Measurements from ENCODE around the gene NUBPL.
"Not testable (repeated sequence)": the region's sequence is repeated elsewhere in the genome, so short reads cannot be mapped to it uniquely, and the experiment has no call there.

NUBPL gene

GRCh38 chr14:31660728-31661127 is 99.5 kb downstream of the NUBPL start:
- no peak for DNase-seq (ENCODE audit: extremely low read depth in 1 of 2, low read depth in 1 of 2)

DNA sequence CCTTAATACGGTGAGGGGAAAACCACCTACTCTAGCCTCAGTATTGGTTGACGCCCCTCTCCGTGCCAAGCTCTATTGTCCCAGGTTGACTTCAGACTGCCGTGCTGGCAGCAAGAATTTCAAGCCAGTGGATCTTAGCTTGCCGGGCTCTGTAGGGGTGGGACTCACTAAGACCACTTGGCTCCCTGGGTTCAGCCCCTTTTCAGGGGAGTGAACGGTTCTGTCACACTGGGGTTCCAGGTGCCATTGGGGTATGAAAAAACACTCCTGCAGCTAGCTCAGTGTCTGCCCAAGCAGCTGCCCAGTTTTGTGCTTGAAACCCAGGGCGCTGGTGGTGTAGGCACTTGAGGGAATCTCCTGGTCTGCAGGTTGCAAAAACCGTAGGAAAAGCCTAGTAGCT is 107.1 kb downstream of the NUBPL start:
- DNase-seq (ENCODE audit: extremely low read depth in 1 of 2, low read depth in 1 of 2): no peak

GRCh38 chr14:31672709-31673108 is 111.5 kb downstream of the NUBPL start:
- DNase-seq (ENCODE audit: extremely low read depth in 1 of 2, low read depth in 1 of 2): no peak

- no peak for DNase-seq (ENCODE audit: extremely low read depth in 1 of 2, low read depth in 1 of 2)
These were observed 115.8 kb downstream of the NUBPL start for GRCh38 chr14:31677052-31677451.

GRCh38 chr14:31677630-31678029 is 116.4 kb downstream of the NUBPL start:
- no peak for DNase-seq (ENCODE audit: extremely low read depth in 1 of 2, low read depth in 1 of 2)

- DNase-seq (ENCODE audit: extremely low read depth in 1 of 2, low read depth in 1 of 2): no peak
These were observed 117.4 kb downstream of the NUBPL start for GRCh38 chr14:31678421-31679249.

DNA sequence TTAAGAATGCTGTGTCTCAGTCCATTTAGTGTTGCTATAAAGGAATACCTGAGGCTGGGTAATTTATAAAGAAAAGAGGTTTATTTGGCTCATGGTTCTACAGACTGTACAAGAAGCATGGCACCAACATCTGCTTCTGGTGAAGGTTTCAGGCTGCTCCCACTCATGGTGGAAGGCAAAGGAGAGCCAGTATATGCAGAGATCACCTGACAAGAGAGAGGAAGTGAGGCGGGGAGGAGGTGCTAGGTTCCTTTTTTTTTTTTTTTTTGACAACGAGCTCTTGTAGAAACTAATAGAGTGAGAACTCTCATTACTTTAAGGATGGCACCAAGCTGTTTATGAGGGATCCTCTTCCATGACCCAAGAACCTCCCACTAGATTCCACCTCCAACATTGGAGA is 121.6 kb downstream of the NUBPL start:
- DNase-seq (ENCODE audit: extremely low read depth in 1 of 2, low read depth in 1 of 2): no peak

GRCh38 chr14:31687726-31688125 is 126.5 kb downstream of the NUBPL start:
- no peak for DNase-seq (ENCODE audit: extremely low read depth in 1 of 2, low read depth in 1 of 2)

DNA sequence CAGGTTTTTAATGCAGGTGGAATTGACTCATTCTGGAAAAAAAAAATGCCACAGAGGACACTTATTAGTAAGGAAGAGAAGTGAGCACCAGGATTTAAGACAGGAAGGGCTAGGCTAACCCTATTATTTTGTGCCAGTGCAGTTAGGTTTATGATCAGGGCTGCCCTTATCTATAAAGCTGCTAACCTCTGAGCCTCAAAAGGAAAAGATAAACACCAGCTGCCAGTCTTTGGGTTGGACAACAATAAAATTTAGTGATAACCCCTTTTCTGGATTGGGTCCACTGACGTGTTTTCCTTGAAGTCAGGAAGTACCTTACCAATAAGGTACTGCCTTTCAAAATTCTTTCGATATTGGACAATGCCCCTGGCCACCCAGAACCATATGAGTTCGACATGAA is 128.9 kb downstream of the NUBPL start:
- DNase-seq (ENCODE audit: extremely low read depth in 1 of 2, low read depth in 1 of 2): no peak

- no peak for DNase-seq (ENCODE audit: extremely low read depth in 1 of 2, low read depth in 1 of 2)
These were observed 131.2 kb downstream of the NUBPL start for GRCh38 chr14:31692376-31692781.

GRCh38 chr14:31696378-31696777 is 135.2 kb downstream of the NUBPL start:
- DNase-seq (ENCODE audit: extremely low read depth in 1 of 2, low read depth in 1 of 2): no peak

DNA sequence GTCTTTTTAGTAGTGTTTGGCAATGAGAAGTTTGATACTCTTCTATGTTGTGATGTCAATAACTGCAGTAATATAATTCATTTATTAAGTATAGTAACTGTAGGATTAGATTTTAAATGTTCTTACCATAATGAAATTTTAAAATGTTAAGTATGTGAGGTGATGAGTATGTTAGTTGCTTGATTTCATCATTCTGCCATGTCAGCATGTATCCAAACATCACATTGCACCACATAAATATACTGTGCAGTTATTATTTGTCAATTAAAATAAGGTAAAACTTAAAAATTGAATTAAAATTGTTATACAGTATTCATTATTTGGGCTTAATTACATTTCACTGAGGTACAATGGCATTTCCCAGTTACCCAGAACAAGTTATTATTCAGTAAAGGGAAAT is 138.6 kb downstream of the NUBPL start:
- DNase-seq (ENCODE audit: extremely low read depth in 1 of 2, low read depth in 1 of 2): no peak

- no peak for DNase-seq (ENCODE audit: extremely low read depth in 1 of 2, low read depth in 1 of 2)
These were observed 139.3 kb downstream of the NUBPL start for GRCh38 chr14:31700282-31701074.

- no peak for DNase-seq (ENCODE audit: extremely low read depth in 1 of 2, low read depth in 1 of 2)
These were observed 140.9 kb downstream of the NUBPL start for GRCh38 chr14:31702130-31702529.

- no peak for DNase-seq (ENCODE audit: extremely low read depth in 1 of 2, low read depth in 1 of 2)
These were observed 141.9 kb downstream of the NUBPL start for GRCh38 chr14:31703056-31703455.

DNA sequence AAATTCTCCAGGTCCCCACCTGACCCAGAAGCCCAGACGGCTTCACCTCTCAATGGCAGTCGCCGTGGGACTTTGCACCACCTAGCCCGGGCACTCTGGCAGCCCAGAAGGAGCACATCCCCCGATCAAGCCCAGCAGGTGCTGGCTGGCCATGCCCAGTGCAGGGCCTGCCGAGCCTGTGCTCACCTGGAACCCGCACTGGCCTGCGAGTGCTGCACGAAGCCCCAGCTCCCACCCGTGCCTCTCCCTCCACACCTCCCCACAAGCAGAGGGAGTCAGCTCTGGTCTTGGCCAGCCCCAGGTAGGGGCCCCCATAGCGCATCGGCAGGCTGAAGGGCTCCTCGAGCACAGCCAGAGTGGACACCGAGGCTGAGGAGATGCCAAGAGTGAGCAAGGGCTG is 144.5 kb downstream of the NUBPL start:
- DNase-seq (ENCODE audit: extremely low read depth in 1 of 2, low read depth in 1 of 2): no peak

DNA sequence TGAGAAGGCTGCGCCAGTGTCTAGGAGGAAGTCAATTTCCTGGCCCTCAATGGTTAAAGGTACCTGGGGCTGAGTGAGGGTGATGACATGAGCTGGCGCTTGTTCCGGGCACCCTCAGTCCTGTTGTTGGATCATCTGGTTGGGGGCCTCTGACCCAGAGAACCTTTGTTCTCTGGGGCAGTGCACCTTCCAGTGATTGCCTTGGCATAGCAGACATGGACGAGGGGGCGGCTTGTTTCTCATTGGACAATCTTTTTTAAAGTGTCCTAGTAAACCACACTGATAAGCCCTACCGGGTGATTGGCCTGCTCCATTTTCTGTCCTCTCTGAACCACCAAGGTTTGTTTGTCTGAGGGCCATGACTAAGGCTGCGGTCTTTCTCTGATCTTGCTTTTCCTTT is 147.5 kb downstream of the NUBPL start:
- not testable (repeated sequence) for DNase-seq (ENCODE audit: extremely low read depth in 1 of 2, low read depth in 1 of 2)

GRCh38 chr14:31712244-31713127 is 151.3 kb downstream of the NUBPL start:
- no peak for DNase-seq (ENCODE audit: extremely low read depth in 1 of 2, low read depth in 1 of 2)

GRCh38 chr14:31716208-31716607 is 155.0 kb downstream of the NUBPL start:
- DNase-seq (ENCODE audit: extremely low read depth in 1 of 2, low read depth in 1 of 2): no peak

DNA sequence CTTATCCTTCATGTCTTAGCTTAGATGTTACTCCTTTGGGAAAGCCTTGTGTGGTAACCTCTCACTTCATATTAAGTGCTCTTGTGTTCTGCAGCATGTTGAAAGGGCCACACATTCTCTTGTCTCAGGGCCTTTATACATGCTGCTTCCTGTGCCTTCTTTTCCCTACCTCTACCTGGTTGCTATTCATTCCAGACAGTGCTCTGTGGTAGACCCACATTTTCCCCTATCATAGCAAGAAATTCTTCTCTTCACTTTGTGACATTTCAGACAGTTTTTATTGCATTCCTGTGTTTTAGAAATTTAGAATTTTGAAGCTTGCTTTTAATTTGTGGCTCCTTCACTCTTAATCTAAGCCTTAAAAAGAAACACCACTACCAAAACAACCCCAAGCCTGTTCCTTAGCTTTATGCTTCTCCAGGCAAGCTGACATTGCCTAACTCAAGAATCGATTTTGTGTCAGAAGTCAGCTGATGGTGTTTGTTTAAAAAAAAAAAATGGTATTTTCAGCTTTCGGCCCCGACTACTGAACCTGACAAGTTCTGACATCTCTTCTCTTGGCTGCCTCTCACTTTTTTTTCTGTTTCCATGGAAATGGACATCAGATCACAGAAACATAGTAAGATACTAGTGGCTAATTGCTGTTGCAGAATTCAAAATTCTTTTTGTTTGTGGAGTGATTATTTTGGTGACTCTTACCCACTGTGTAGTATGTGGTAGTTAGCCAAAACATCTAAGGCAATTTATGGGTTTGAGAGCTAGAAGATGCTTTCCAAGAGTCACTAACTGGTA is 156.3 kb downstream of the NUBPL start:
- DNase-seq (ENCODE audit: extremely low read depth in 1 of 2, low read depth in 1 of 2): no peak
